GM19099 (cell line): ENCODE data around the gene PRB3.

ENCODE experiments used
- POLR2A ChIP-seq: IDR thresholded peaks from 3 replicates; pipeline ENCODE4 v1.6.1; 2011; ENCODE audit warnings: low read depth; ENCODE audit not compliant: insufficient read length; ENCODE audit errors: extremely low read depth

PRB3 gene

GRCh38 chr12:11269607-11270006 lies at the start of gene PRB3:
Gene PRB3 (minus strand): TSS chr12:11269707. CDS start chr12:11269669, 38 bp downstream.
- TF ChIP-seq POLR2A, result no peak

GRCh38 chr12:11310336-11310735 lies 40.8 kb upstream of the PRB3 start, which contains the start of gene PRB4:
Gene PRB4 (minus strand): TSS chr12:11310436. CDS start chr12:11310398, 38 bp downstream.
- TF ChIP-seq POLR2A, result no peak

- TF ChIP-seq POLR2A, result no peak
These were observed 37.6 kb upstream of the PRB3 start for GRCh38 chr12:11307143-11307542.

GRCh38 chr12:11273449-11273848 lies 3.9 kb upstream of the PRB3 start:
- TF ChIP-seq POLR2A, result no peak

GRCh38 chr12:11264501-11264900 lies 5.0 kb downstream of the PRB3 start:
- no peak for TF ChIP-seq POLR2A

- TF ChIP-seq POLR2A, result no peak
These were observed 23.0 kb downstream of the PRB3 start for GRCh38 chr12:11246489-11246888.

- TF ChIP-seq POLR2A, result no peak
These were observed 26.9 kb downstream of the PRB3 start for GRCh38 chr12:11242656-11243055.

GRCh38 chr12:11240348-11240930 lies 29.1 kb downstream of the PRB3 start:
- no peak for TF ChIP-seq POLR2A

GRCh38 chr12:11238275-11238674 lies 31.2 kb downstream of the PRB3 start:
- no peak for TF ChIP-seq POLR2A

- TF ChIP-seq POLR2A, result no peak
These were observed 36.0 kb downstream of the PRB3 start for GRCh38 chr12:11233532-11233931.

- no peak for TF ChIP-seq POLR2A
These were observed 41.1 kb downstream of the PRB3 start for GRCh38 chr12:11228296-11228879.

- TF ChIP-seq POLR2A, result no peak
These were observed 42.1 kb downstream of the PRB3 start for GRCh38 chr12:11227373-11227772.
